ENCODE results near the gene PEPD. TPM values are rescaled to one million over a fixed set of nuclear protein-coding genes. Genes with fewer than 3 reads are reported as not detected.

PEPD gene
- total RNA-seq, 1 donor: 87.9 TPM

DNA sequence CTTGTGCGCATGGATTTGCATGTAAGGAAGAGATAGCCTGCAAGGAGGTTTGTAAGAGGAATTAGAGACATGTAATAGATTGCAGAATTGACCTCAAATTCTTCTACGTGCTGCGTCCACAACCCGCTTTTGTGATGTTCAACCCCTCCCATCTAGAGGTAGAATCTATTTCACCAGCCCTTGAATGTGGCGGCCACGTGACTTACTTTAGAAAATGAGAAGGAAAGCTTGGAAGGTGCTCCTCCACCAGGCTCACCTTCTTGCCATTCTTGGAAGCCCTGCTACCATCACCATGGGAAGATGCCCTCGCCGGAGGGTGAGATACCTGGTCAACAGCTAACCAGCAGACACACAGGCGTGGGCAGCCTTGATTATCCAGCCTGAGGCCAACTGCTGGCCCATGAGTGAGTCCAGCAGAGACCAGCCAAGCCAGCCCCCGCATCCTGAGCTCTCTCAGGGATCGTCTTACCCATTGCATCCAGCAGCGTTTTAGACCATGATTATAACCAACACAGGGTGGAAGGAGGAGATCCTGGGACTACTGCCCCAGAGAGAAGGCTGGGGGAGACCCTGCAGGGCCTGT lies 7.6 kb upstream of the PEPD start:
- H3K4me3 ChIP-seq (ENCODE audit: insufficient read depth, low read length): no peak overlapping the region
- TF ChIP-seq, protein P1, sequence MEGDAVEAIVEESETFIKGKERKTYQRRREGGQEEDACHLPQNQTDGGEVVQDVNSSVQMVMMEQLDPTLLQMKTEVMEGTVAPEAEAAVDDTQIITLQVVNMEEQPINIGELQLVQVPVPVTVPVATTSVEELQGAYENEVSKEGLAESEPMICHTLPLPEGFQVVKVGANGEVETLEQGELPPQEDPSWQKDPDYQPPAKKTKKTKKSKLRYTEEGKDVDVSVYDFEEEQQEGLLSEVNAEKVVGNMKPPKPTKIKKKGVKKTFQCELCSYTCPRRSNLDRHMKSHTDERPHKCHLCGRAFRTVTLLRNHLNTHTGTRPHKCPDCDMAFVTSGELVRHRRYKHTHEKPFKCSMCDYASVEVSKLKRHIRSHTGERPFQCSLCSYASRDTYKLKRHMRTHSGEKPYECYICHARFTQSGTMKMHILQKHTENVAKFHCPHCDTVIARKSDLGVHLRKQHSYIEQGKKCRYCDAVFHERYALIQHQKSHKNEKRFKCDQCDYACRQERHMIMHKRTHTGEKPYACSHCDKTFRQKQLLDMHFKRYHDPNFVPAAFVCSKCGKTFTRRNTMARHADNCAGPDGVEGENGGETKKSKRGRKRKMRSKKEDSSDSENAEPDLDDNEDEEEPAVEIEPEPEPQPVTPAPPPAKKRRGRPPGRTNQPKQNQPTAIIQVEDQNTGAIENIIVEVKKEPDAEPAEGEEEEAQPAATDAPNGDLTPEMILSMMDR (IDR thresholded peaks at IDR 0.05; ENCODE audit: extremely low read depth, low read depth, low read length): no peak
- H3K79me2 ChIP-seq (ENCODE audit: insufficient read depth, low read length): no peaks in the 10 kb centered on the region
- peak; percentile 71 for DNase-seq (ENCODE audit: insufficient read length, low spot score, missing footprints)
- H3K4me1 ChIP-seq (ENCODE audit: insufficient read depth, low read length): no peaks in the 10 kb centered on the region
- no peak overlapping the region for H3K27ac ChIP-seq (ENCODE audit: low read depth, low read length)
- no peaks in the 10 kb centered on the region for H3K36me3 ChIP-seq (ENCODE audit: insufficient read depth, low read length)
- H3K27me3 ChIP-seq (ENCODE audit: insufficient read depth, low read length): peaks cover 23% of the 10 kb centered on the region
- H3K4me2 ChIP-seq (ENCODE audit: insufficient read depth, low read length): no peak overlapping the region
- H4K20me1 ChIP-seq (ENCODE audit: insufficient read depth, low read length): no peaks in the 10 kb centered on the region
- no peaks in the 10 kb centered on the region for H3K9me3 ChIP-seq (ENCODE audit: low read depth, low read length)
- H2AFZ ChIP-seq (ENCODE audit: low read length): no peak overlapping the region

DNA sequence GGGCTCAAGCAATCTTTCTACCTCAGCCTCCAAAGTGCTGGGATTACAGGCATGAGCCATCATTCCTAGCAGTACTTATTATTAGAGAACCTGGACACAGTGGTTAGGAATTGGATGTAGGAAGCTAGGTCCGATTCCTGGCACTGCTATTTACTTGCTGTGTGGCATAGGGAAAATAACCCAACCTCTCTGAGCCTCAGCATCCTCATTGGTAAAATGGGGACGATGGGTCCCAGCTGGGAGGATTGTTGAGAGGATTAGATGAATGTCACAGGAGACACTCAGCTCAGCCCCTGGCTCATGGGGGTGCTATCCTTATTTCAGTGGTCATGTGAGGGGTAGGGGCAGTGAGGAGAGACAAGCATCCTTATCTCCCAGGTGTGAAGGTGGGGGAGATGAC lies 6.8 kb upstream of the PEPD start:
- Histone ChIP-seq H3K4me1 (ENCODE audit: insufficient read depth, low read length) (no peaks in the 10 kb centered on the region), H3K27ac (ENCODE audit: low read depth, low read length) (no peak overlapping the region), H3K4me3 (ENCODE audit: insufficient read depth, low read length) (no peak overlapping the region), H2AFZ (ENCODE audit: low read length) (no peak overlapping the region), H3K4me2 (ENCODE audit: insufficient read depth, low read length) (no peak overlapping the region), H3K79me2 (ENCODE audit: insufficient read depth, low read length) (no peaks in the 10 kb centered on the region), H3K36me3 (ENCODE audit: insufficient read depth, low read length) (no peaks in the 10 kb centered on the region), H3K9me3 (ENCODE audit: low read depth, low read length) (no peaks in the 10 kb centered on the region), H3K27me3 (ENCODE audit: insufficient read depth, low read length) (peaks cover 23% of the 10 kb centered on the region), H4K20me1 (ENCODE audit: insufficient read depth, low read length) (no peaks in the 10 kb centered on the region)
- no peak for DNase-seq (ENCODE audit: insufficient read length, low spot score, missing footprints)
- TF ChIP-seq, protein P1 (IDR thresholded peaks at IDR 0.05; ENCODE audit: extremely low read depth, low read depth, low read length): no peak

DNA sequence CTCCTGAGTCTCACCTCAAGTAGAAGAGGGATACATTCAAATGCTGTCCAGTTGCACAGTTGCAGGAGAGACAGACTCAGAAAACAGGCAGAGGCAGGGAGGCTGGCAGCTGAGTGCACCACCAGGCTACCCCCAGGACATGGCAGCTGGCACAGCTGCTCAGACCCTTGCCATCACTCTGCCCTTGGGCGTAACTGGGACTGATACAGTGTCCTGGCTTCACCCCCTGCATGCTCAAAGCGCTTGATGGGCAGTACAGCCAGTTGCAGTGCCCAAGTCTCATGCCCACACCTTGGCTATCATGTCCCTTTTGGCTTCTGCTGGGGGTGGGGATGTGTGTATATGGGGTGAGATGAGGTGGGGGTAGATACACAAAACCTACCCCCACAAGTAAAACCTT lies 5.5 kb upstream of the PEPD start:
- H3K9me3 ChIP-seq (ENCODE audit: low read depth, low read length): no peaks in the 10 kb centered on the region
- H3K79me2 ChIP-seq (ENCODE audit: insufficient read depth, low read length): no peaks in the 10 kb centered on the region
- DNase-seq (ENCODE audit: insufficient read length, low spot score, missing footprints): no peak
- H3K4me3 ChIP-seq (ENCODE audit: insufficient read depth, low read length): no peak overlapping the region
- H3K36me3 ChIP-seq (ENCODE audit: insufficient read depth, low read length): no peaks in the 10 kb centered on the region
- H3K4me1 ChIP-seq (ENCODE audit: insufficient read depth, low read length): no peaks in the 10 kb centered on the region
- H3K27me3 ChIP-seq (ENCODE audit: insufficient read depth, low read length): peaks cover 23% of the 10 kb centered on the region
- no peak overlapping the region for H3K27ac ChIP-seq (ENCODE audit: low read depth, low read length)
- no peak overlapping the region for H2AFZ ChIP-seq (ENCODE audit: low read length)
- TF ChIP-seq, protein P1 (IDR thresholded peaks at IDR 0.05; ENCODE audit: extremely low read depth, low read depth, low read length): no peak
- H3K4me2 ChIP-seq (ENCODE audit: insufficient read depth, low read length): no peak overlapping the region
- H4K20me1 ChIP-seq (ENCODE audit: insufficient read depth, low read length): no peaks in the 10 kb centered on the region

DNA sequence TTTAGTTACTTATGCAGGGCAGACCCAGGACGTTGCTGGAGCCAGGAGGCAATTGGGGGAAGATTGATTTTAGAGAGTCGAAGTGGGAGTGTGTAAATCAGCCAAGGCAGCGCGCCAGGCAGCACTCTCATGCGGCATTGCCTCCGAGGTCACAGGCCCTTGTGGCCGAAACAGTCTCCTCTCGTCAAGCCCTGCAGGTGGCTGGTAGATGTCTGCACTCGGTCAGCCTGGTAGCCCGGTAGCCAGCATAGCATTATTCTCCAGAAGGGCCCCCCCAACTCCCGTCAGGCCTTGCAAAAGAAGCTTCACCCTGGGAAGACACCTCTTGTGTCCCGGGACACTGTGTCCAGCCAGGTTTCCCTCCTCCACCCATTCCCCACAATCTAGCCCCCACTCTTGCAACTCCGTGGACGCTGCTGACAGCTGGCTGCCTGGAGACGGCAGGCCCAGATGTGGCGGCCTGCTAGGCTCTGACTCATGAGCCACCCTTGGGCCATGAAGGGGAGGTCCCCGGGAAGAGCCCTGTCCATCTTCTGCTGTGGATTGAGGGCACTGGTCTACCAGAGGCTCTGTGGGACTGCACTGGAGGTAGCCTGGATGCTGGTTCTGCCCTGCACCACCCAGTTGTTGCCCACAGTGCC lies 2.6 kb upstream of the PEPD start:
- Histone ChIP-seq H3K4me2 (ENCODE audit: insufficient read depth, low read length) (no peak overlapping the region), H3K36me3 (ENCODE audit: insufficient read depth, low read length) (no peaks in the 10 kb centered on the region), H3K4me1 (ENCODE audit: insufficient read depth, low read length) (peaks cover 8% of the 10 kb centered on the region), H3K27me3 (ENCODE audit: insufficient read depth, low read length) (peaks cover 15% of the 10 kb centered on the region), H3K79me2 (ENCODE audit: insufficient read depth, low read length) (peaks cover 21% of the 10 kb centered on the region), H3K4me3 (ENCODE audit: insufficient read depth, low read length) (no peak overlapping the region), H4K20me1 (ENCODE audit: insufficient read depth, low read length) (peaks cover 5% of the 10 kb centered on the region), H2AFZ (ENCODE audit: low read length) (no peak overlapping the region), H3K9me3 (ENCODE audit: low read depth, low read length) (no peaks in the 10 kb centered on the region), H3K27ac (ENCODE audit: low read depth, low read length) (no peak overlapping the region)
- peak; percentile 73 for DNase-seq (ENCODE audit: insufficient read length, low spot score, missing footprints)
- TF ChIP-seq, protein P1 (IDR thresholded peaks at IDR 0.05; ENCODE audit: extremely low read depth, low read depth, low read length): no peak

All from osteoblast (primary cell).